KMS-11 (cell line): ENCODE measurements around the gene TPO.

Source experiments
- H2AFZ ChIP-seq: fragments of 200-600 bp; sonication (generic); 2 replicates; pipeline ENCODE4 v1.6.1; 2016; ENCODE audit warnings: antibody characterized with exemption, mixed run types, low read depth
- H3K27ac ChIP-seq: fragments of 200-600 bp; sonication (generic); 2 replicates; pipeline ENCODE4 v1.6.1; 2016; ENCODE audit warnings: mild to moderate bottlenecking, mixed run types
- H3K27me3 ChIP-seq: fragments of 200-600 bp; sonication (generic); 2 replicates; pipeline ENCODE4 v1.6.1; 2017; ENCODE audit warnings: mild to moderate bottlenecking, low read depth, mixed run types, moderate library complexity; ENCODE audit not compliant: insufficient read depth
- H3K36me3 ChIP-seq: fragments of 200-600 bp; sonication (generic); 2 replicates; pipeline ENCODE4 v1.6.1; 2017; ENCODE audit warnings: mild to moderate bottlenecking, mixed run types; ENCODE audit not compliant: insufficient read depth
- H3K4me1 ChIP-seq: fragments of 200-600 bp; sonication (generic); 2 replicates; pipeline ENCODE4 v1.6.1; 2016; ENCODE audit warnings: mild to moderate bottlenecking, low read depth, mixed run types; ENCODE audit not compliant: poor library complexity, severe bottlenecking
- H3K4me2 ChIP-seq: fragments of 200-600 bp; sonication (generic); 2 replicates; pipeline ENCODE4 v1.7.0; 2016; ENCODE audit warnings: mild to moderate bottlenecking, mixed run types
- H3K4me3 ChIP-seq: fragments of 200-600 bp; sonication (generic); IDR thresholded peaks from 2 replicates; pipeline ENCODE4 v1.6.1; 2017; ENCODE audit warnings: low read depth, low read length, mixed read lengths; ENCODE audit not compliant: insufficient read depth
- H3K79me2 ChIP-seq: fragments of 200-600 bp; sonication (generic); 2 replicates; pipeline ENCODE4 v1.6.1; 2016; ENCODE audit warnings: low read depth, mixed run types; ENCODE audit not compliant: insufficient read depth
- H3K9ac ChIP-seq: fragments of 200-600 bp; sonication (generic); 2 replicates; pipeline ENCODE4 v1.6.1; 2016; ENCODE audit warnings: mild to moderate bottlenecking, mixed run types
- H4K20me1 ChIP-seq: fragments of 200-600 bp; sonication (generic); 2 replicates; pipeline ENCODE4 v1.6.1; 2016; ENCODE audit warnings: mild to moderate bottlenecking, mixed run types; ENCODE audit not compliant: insufficient read depth
- CTCF ChIP-seq: fragments of 200-600 bp; sonication (generic); conservative IDR thresholded peaks from 2 replicates; pipeline ENCODE4 v1.6.1; 2017; ENCODE audit warnings: low read depth, mild to moderate bottlenecking, antibody characterized with exemption, low read length, moderate library complexity, mixed read lengths

Gene TPO

GRCh38 chr2:1590596-1591460 is 177.6 kb downstream of the TPO start:
- Histone ChIP-seq H3K79me2 (no peaks in the 10 kb centered on the region), H3K27me3 (no peaks in the 10 kb centered on the region), H3K4me3 (no peak overlapping the region), H2AFZ (no peak overlapping the region), H4K20me1 (no peaks in the 10 kb centered on the region), H3K4me1 (no peaks in the 10 kb centered on the region), H3K4me2 (no peak overlapping the region), H3K27ac (no peak overlapping the region), H3K36me3 (no peaks in the 10 kb centered on the region), H3K9ac (no peak overlapping the region)
- TF ChIP-seq CTCF: no peak

- Histone ChIP-seq H3K36me3 (no peaks in the 10 kb centered on the region), H3K9ac (no peak overlapping the region), H3K79me2 (no peaks in the 10 kb centered on the region), H3K4me3 (no peak overlapping the region), H3K27ac (no peak overlapping the region), H3K4me1 (no peaks in the 10 kb centered on the region), H3K4me2 (no peak overlapping the region), H3K27me3 (no peaks in the 10 kb centered on the region), H2AFZ (no peak overlapping the region), H4K20me1 (no peaks in the 10 kb centered on the region)
- TF ChIP-seq CTCF: no peak
These were observed 178.2 kb downstream of the TPO start for GRCh38 chr2:1591461-1591770.
